GM18858 (cell line): ENCODE measurements around the gene NBPF20.
"Not testable (repeated sequence)": the region's sequence is repeated elsewhere in the genome, so short reads cannot be mapped to it uniquely, and the experiment has no call there.

Experiments used
- ATAC-seq: cut with Tn5 transposase; IDR thresholded peaks from one replicate; pipeline ENCODE4 v1.9.1; 2021; ENCODE audit not compliant: unreplicated experiment

Gene NBPF20

GRCh38 chr1:145424612-145425435 lies 579 bp downstream of the NBPF20 start:
- peak; percentile 10 for ATAC-seq

- ATAC-seq = not testable (repeated sequence)
These were observed 10.3 kb downstream of the NBPF20 start for GRCh38 chr1:145415149-145415548.

GRCh38 chr1:145407266-145407665 lies 18.1 kb downstream of the NBPF20 start:
- ATAC-seq = not testable (repeated sequence)

GRCh38 chr1:145404949-145405348 lies 20.5 kb downstream of the NBPF20 start:
- not testable (repeated sequence) for ATAC-seq

GRCh38 chr1:145400701-145401100 lies 24.7 kb downstream of the NBPF20 start:
- not testable (repeated sequence) for ATAC-seq
